Activated T-cell treated with anti-CD3 and anti-CD28 coated beads, Interleukin-2, amount 50 U/mL, for 48 hours (primary cell): Measurements from ENCODE around the gene PHF23.
A peak's percentile ranks its signal among the peaks of the same experiment; 100 is the strongest.

Experiments
- DNase-seq, 2 experiments: peaks; one replicate each; pipeline ENCODE4 v3.0.0-alpha.2; 2020

PHF23 gene

GRCh38 chr17:7237761-7238419 lies 1.4 kb downstream of the PHF23 start:
- peak; percentile 91 for DNase-seq

- DNase-seq = no peak
Observed at GRCh38 chr17:7237266-7237760, 1.9 kb downstream of the PHF23 start.

DNA sequence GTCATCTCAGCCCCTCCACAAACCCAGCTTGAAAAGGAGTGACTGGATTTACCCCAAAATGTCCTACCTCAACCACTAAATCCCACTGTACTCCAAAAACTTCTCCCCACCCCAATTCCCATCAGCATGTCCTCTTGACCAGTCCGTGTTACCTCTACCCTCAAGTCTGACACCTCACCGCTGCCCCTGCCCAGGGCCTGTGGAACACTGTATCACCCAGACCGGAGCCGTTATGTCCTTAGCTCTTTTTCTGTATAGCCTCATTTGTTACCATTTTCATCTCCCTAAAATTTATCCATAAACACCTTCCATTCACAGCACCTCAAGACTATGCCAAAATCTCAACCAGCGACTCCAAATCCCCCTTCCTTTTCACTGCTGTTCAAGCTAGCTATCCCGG lies 2.4 kb downstream of the PHF23 start:
- no peak for DNase-seq

- DNase-seq = no peak
Observed at GRCh38 chr17:7235693-7236665, 3.3 kb downstream of the PHF23 start.

- peak; percentile 95 to 97 for DNase-seq
Observed at GRCh38 chr17:7234083-7234951, 4.9 kb downstream of the PHF23 start, which contains the start of gene DVL2. DVL2 (minus strand) TSS chr17:7234517; CDS start chr17:7234262, 255 bp downstream.

- DNase-seq = no peak
Observed at GRCh38 chr17:7233701-7234082, 5.6 kb downstream of the PHF23 start.

DNA sequence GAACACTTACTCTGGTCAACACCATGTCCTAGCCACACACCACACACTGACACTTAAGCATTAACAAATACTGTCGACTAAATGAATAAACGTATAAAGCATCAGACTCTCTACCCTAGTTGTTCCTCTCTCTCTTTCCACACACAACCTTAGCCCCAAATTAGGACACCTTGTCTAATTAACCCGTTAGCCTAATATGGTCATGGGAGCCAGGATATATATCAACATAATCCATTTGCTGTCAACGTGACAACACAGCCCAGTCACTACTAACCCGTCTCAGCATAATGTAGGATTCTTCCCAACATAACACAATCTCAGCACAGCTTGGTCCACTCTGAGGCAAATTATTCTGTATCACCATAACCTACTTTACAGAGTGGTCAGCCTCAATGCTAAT lies 7.1 kb downstream of the PHF23 start:
- no peak for DNase-seq

- no peak for DNase-seq
Observed at GRCh38 chr17:7229504-7229903, 9.8 kb downstream of the PHF23 start.

DNA sequence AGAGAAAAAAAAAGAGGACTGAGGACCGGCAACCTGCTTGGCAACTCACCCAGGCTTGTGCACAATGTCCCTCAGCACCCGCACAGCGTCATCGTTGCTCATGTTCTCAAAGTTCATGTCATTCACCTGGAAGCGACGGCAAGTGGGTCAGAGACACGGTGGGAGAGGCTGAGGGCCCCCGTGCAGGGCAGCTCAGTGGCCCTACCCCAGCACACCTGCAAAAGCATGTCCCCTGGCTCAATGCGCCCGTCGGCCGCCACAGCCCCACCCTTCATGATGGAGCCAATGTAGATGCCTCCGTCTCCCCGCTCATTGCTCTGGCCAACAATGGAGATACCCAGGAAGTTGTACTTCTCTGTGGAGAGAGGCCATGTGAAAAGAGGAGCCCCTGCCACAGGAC lies 10.3 kb downstream of the PHF23 start:
- DNase-seq = no peak

- DNase-seq = no peak
Observed at GRCh38 chr17:7226721-7227710, 12.2 kb downstream of the PHF23 start.

DNA sequence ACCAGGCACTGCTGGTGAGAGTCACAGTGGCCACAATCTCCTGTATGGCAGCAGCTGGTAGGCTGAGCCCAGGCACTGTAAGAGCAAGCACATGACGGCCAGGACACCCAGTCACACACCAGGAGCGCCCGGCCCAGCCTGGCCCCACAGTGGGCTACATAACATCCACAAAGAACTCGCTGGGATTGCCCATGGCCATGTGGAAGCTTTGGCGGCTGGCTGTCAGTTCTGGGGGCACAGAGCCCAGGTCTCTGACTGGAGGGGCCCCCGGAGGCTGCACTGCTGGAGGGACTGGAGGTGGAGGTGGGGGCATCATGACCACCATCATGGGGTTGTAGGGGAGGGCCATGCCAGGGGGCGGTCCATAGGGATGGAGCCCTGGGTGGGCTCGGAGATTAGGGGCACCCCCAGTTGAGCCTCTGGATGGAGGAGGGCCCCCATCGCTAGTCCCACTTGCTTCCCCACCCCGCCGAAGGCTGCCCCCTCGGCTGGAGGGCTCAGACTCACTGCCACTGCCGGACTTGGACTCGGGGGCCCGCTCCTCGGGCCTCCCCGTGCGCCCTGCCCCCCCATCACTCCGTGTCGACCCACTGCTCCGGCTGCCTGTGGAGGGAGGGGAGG lies 13.4 kb downstream of the PHF23 start:
- no peak for DNase-seq

DNA sequence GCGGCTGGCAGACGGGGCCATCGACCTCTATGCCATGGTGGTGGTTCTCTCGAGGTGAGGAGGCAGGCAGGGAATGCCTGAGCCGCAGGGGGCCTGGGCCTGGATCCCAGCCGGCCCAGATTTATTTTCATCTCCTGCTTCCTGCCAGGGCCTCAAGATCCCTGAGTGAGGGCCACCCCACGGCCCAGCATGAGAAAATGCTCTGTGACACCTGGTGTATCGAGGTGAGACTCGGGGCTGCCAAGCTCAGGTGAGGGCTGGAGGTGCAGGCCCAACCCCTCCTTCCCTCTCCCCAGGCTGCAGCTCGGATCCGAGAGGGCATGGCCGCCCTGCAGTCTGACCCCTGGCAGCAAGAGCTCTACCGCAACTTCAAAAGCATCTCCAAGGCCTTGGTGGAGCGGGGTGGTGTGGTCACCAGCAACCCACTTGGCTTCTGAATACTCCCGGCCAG lies 14.6 kb downstream of the PHF23 start:
- no peak for DNase-seq

DNA sequence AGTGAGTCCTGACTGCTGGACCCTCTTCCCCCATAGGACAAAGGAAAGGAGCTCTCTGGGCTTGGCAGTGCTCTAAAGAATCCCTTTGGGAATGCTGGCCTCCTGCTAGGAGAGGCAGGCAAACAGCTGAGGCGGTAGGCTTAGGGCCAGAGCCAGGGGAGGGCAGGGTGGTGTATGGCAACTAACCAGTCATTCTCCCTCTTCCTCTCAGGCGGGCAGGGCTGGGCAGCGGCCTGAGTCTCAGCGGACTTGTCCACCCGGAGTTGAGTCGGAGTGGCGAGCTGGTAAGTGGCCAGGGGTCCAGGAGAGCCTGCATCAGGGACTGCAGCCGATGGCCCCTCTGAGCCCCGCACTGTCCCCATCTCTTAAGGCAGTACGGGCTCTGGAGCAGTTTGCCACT lies 15.1 kb downstream of the PHF23 start:
- no peak for DNase-seq

GRCh38 chr17:7223375-7223774 lies 15.9 kb downstream of the PHF23 start:
- DNase-seq = no peak

- no peak for DNase-seq
Observed at GRCh38 chr17:7222972-7223292, 16.3 kb downstream of the PHF23 start.

DNA sequence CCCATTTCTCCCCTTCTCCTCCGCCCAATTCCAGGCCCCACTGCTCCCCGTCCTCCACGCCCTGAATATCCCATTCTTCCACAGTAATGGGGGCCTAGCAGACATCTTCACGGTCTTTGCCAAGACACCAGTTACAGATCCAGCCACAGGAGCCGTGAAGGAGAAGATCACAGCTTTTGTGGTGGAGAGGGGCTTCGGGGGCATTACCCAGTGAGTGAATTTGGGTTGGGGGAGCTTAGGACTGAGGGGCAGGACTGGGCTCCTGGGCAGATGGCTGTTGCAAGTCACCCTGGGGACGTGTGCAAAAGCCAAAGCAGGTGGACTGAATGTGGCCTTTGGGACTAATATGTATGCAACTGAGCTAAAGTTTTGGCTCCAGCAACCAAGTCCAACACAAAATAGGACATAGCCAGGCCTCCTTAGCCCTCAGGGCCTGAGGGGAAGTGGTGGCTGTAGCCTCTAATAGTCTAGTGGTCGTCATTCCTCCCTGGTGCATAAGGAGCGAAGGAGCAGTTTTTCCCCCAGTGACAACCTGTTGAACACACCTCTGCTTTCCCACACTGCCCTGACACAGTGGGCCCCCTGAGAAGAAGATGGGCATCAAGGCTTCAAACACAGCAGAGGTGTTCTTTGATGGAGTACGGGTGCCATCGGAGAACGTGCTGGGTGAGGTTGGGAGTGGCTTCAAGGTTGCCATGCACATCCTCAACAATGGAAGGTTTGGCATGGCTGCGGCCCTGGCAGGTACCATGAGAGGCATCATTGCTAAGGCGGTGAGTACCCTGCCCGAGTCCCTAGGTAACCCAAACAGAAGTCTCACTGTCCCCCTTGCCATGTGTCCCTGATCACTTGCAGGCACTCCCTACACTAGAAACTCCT lies 16.9 kb downstream of the PHF23 start:
- no peak for DNase-seq

DNA sequence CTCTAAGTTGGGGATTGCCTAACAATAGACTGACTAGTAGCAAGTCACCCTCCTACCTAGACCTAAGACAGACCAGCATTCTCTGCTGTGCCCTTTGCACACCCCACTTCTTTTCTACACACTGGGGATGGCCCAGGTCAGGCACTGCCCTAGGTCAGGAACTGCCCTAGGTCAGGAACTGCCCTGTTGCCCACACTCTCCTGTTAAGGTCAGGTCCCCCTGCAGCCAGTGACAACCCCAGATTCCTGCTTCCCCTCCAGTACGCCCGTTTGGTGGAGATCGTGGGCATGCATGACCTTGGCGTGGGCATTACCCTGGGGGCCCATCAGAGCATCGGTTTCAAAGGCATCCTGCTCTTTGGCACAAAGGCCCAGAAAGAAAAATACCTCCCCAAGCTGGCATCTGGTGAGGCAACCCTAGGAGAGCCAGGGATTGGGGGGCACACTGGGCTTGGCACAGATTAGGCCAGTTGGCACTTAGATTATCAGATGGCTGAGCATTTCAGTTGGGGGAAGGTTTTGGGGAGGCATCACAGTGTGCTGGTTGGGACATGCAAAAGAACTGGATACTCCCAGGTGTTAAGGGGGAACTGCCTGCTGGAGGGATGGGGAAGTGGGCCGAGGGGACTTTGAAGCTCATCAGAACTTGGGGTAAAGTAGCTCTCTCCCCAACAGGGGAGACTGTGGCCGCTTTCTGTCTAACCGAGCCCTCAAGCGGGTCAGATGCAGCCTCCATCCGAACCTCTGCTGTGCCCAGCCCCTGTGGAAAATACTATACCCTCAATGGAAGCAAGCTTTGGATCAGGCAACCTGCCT lies 17.8 kb downstream of the PHF23 start:
- no peak for DNase-seq

DNA sequence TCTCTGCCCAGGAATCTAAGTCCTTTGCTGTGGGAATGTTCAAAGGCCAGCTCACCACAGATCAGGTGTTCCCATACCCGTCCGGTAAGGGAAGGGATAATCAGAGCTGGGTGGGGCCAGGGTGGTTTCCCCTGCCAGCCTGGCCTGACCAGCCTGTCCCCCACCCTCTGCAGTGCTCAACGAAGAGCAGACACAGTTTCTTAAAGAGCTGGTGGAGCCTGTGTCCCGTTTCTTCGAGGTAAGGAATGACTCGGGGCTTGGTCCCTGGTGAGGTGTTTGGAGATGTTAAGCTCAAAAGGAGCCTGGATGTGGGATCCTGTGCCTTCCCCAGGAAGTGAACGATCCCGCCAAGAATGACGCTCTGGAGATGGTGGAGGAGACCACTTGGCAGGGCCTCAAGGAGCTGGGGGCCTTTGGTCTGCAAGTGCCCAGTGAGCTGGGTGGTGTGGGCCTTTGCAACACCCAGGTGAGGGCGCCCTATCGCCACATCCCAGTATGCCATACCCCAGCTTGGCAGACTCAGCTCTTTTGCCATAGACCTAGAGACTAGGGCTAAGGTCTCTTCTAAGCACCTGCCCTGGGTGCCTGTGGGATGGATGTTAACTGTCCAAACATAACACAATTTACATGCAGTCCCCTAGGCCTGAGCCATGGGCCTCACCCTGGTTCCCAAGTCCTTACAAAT lies 18.5 kb downstream of the PHF23 start:
- peak; percentile 74 to 80 for DNase-seq
